ENCODE results near the gene ABI3BP.

ABI3BP gene

DNA sequence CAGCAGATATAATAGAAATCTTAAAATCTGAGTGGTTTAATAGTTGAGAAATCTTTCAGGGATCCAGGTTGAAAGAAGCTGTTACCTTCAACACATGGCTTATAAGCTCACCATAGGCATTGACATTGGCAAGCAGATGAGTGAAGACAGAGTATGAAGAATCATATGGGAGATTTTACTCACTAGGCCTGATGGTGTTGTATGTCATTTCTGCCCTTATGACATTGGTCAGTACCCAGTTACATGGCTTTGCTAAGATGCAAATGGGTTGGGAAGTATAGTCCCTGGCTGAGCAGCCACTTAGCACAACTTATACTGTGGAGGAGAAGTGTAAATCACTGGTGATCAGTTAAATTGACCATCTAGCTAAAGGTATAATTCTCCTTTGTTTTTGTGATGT is 278.0 kb downstream of the ABI3BP start:
- no peak for DNase-seq

DNA sequence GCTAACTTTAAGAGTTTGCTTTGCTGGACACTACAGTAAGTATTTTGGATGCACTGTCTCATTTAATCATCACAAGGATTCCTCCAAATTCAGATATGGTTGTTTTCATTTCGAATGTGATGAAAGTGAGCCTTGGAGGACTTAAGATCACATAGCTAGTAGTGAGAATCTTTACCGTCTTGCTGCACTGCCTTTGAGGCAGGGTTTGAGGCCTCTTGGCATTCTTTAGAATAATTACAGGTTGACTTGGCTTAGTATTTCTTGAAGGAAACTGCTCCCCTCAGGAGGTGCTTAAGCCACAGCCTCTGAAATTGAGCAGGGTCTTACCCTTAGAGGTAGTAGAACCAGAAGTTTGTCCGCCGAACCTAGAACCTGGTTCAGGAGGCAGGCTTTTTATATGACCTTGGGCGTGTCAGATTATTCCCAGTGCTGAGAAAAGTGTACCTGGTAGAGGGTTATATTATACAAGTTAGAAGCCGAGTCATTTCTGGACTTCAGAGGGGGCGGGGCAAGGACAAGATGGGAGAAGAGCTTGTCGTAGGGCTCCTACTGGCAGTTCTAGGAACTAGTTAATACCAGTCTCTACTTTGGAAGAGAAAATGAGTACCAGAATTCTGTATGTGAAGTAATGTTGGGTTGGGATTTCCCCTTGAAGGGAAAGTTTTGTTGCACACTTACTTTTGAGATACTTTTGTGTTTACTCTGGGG is 282.8 kb downstream of the ABI3BP start:
- peak; percentile 72 for DNase-seq

GRCh38 chr3:100709842-100710260 is 283.4 kb downstream of the ABI3BP start:
- peak; percentile 3 for DNase-seq

GRCh38 chr3:100708989-100709841 is 284.0 kb downstream of the ABI3BP start, which contains the start of gene TFG:
Gene TFG, plus strand, starts transcription at chr3:100709494. Its CDS starts 4,192 bp downstream, at chr3:100713686.
- DNase-seq = peak; percentile 95

- DNase-seq = no peak
Observed at GRCh38 chr3:100708644-100708988, 284.6 kb downstream of the ABI3BP start.

DNA sequence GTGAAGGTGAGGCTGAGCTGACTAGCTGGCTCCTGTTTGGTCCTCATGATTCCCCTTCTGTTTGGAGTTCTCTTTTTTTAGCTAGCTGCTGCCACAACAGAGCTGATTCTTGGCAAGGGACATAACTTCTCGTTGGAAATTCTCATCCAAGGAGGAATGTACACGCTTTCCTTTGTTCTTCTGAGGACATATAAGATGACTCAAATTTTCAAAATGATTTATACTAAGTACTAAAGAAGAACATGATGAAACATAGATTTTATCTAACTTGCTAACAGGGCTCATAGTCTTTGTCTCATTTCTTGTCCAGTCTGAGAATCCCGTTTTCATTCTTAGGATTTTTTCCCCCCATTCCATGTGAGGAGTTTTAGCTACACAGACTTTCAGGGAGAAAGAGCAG is 286.9 kb downstream of the ABI3BP start:
- DNase-seq = no peak

GRCh38 chr3:100703865-100704264 is 289.4 kb downstream of the ABI3BP start:
- DNase-seq = no peak

DNA sequence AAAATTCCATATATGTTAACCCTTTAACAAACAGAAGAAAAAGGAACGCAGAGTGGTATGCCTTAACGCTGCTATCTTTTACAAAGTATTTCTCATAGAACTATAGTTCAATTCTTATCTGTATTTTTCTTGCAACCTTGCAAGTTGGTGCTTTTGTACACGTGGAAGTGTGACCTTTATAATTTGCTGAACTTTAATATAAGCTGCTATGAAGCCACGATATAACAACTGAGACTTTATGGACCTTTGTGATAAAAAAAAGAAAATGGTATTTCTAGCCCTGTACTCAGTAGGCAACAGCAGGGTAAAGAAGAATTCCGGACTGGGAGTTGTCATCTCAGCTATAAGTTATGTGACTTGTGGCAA is 290.3 kb downstream of the ABI3BP start:
- DNase-seq = no peak

- no peak for DNase-seq
Observed at GRCh38 chr3:100702082-100702979, 290.9 kb downstream of the ABI3BP start.

DNA sequence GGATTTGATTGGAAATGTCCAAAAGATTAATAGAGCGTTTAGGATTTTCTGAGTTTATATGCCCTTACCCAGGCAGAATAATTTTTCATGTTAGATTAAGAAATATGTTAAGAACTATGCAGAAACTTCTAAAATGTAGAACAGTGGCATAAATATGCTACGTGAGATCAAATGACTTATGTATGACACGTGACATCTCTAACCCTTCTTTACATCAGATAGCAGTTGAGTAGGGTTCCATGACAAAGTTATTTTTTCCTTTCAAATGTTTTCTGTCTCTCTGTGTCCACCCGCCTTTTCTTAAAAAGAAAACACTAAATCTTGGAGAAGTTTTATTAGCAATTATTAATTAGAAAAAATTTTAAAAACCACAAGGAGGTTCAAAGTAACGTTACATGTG is 292.5 kb downstream of the ABI3BP start:
- no peak for DNase-seq

All from NCI-H226 (cell line).